ENCODE data around the gene COL6A2. TPM values are rescaled to one million over a fixed set of nuclear protein-coding genes. Genes with fewer than 3 reads are reported as not detected.
"Not testable (repeated sequence)": the region's sequence is repeated elsewhere in the genome, so short reads cannot be mapped to it uniquely, and the experiment has no call there.

The COL6A2 gene
- total and polyA plus RNA-seq, 10 of the 15 experiments (the other 5 are each of a cell fraction or from before 2014, with no cell fraction given), result 0.16 to 1.3 (median 0.34) TPM; not detected in 7

DNA sequence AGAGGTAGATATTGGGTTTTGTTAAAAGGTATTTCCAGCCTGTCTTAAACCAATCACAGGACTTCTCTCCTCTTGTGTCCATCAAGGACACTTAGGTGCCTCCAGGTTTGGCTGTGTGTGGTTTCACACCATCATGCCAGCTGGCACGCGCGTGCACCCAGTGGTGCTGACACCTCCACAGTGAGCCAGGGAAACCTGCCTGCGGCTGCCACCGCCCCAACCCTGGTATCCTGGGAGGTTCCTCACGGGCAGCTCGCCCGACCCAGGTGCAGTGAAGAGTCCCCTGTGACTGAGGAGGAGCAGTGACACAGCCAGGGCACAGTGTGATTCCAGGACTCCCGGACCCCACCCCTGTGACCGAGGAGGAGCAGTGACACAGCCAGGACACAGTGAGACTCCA lies 13.2 kb upstream of the COL6A2 start (continued):
- TF ChIP-seq, protein P1, sequence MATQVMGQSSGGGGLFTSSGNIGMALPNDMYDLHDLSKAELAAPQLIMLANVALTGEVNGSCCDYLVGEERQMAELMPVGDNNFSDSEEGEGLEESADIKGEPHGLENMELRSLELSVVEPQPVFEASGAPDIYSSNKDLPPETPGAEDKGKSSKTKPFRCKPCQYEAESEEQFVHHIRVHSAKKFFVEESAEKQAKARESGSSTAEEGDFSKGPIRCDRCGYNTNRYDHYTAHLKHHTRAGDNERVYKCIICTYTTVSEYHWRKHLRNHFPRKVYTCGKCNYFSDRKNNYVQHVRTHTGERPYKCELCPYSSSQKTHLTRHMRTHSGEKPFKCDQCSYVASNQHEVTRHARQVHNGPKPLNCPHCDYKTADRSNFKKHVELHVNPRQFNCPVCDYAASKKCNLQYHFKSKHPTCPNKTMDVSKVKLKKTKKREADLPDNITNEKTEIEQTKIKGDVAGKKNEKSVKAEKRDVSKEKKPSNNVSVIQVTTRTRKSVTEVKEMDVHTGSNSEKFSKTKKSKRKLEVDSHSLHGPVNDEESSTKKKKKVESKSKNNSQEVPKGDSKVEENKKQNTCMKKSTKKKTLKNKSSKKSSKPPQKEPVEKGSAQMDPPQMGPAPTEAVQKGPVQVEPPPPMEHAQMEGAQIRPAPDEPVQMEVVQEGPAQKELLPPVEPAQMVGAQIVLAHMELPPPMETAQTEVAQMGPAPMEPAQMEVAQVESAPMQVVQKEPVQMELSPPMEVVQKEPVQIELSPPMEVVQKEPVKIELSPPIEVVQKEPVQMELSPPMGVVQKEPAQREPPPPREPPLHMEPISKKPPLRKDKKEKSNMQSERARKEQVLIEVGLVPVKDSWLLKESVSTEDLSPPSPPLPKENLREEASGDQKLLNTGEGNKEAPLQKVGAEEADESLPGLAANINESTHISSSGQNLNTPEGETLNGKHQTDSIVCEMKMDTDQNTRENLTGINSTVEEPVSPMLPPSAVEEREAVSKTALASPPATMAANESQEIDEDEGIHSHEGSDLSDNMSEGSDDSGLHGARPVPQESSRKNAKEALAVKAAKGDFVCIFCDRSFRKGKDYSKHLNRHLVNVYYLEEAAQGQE (IDR thresholded peaks at IDR 0.05; ENCODE audit: low read depth, low read length), result no peak
- no peak for TF ChIP-seq RB1 (IDR thresholded peaks at IDR 0.05; ENCODE audit: borderline replicate concordance)
- TF ChIP-seq, protein P2, sequence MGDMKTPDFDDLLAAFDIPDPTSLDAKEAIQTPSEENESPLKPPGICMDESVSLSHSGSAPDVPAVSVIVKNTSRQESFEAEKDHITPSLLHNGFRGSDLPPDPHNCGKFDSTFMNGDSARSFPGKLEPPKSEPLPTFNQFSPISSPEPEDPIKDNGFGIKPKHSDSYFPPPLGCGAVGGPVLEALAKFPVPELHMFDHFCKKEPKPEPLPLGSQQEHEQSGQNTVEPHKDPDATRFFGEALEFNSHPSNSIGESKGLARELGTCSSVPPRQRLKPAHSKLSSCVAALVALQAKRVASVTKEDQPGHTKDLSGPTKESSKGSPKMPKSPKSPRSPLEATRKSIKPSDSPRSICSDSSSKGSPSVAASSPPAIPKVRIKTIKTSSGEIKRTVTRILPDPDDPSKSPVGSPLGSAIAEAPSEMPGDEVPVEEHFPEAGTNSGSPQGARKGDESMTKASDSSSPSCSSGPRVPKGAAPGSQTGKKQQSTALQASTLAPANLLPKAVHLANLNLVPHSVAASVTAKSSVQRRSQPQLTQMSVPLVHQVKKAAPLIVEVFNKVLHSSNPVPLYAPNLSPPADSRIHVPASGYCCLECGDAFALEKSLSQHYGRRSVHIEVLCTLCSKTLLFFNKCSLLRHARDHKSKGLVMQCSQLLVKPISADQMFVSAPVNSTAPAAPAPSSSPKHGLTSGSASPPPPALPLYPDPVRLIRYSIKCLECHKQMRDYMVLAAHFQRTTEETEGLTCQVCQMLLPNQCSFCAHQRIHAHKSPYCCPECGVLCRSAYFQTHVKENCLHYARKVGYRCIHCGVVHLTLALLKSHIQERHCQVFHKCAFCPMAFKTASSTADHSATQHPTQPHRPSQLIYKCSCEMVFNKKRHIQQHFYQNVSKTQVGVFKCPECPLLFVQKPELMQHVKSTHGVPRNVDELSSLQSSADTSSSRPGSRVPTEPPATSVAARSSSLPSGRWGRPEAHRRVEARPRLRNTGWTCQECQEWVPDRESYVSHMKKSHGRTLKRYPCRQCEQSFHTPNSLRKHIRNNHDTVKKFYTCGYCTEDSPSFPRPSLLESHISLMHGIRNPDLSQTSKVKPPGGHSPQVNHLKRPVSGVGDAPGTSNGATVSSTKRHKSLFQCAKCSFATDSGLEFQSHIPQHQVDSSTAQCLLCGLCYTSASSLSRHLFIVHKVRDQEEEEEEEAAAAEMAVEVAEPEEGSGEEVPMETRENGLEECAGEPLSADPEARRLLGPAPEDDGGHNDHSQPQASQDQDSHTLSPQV (IDR thresholded peaks at IDR 0.05), result no peak
- TF ChIP-seq, protein P3, sequence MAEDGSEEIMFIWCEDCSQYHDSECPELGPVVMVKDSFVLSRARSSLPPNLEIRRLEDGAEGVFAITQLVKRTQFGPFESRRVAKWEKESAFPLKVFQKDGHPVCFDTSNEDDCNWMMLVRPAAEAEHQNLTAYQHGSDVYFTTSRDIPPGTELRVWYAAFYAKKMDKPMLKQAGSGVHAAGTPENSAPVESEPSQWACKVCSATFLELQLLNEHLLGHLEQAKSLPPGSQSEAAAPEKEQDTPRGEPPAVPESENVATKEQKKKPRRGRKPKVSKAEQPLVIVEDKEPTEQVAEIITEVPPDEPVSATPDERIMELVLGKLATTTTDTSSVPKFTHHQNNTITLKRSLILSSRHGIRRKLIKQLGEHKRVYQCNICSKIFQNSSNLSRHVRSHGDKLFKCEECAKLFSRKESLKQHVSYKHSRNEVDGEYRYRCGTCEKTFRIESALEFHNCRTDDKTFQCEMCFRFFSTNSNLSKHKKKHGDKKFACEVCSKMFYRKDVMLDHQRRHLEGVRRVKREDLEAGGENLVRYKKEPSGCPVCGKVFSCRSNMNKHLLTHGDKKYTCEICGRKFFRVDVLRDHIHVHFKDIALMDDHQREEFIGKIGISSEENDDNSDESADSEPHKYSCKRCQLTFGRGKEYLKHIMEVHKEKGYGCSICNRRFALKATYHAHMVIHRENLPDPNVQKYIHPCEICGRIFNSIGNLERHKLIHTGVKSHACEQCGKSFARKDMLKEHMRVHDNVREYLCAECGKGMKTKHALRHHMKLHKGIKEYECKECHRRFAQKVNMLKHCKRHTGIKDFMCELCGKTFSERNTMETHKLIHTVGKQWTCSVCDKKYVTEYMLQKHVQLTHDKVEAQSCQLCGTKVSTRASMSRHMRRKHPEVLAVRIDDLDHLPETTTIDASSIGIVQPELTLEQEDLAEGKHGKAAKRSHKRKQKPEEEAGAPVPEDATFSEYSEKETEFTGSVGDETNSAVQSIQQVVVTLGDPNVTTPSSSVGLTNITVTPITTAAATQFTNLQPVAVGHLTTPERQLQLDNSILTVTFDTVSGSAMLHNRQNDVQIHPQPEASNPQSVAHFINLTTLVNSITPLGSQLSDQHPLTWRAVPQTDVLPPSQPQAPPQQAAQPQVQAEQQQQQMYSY (CRISPR knock-in tag; IDR thresholded peaks at IDR 0.05), result no peak
- TF ChIP-seq SP1 (IDR thresholded peaks at IDR 0.05; ENCODE audit: low read depth, low read length), result no peak

DNA sequence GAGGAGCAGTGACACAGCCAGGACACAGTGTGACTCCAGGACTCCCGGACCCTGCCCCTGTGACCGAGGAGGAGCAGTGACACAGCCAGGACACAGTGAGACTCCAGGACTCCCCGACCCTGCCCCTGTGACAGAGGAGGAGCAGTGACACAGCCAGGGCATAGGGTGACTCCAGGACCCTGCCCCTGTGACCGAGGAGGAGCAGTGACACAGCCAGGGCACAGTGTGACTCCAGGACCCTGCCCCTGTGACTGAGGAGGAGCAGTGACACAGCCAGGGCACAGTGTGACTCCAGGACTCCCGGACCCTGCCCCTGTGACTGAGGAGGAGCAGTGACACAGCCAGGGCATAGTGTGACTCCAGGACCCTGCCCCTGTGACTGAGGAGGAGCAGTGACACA lies 12.7 kb upstream of the COL6A2 start:
- 25% methylated on average over 5 of the region's 5 CpGs for WGBS (ENCODE audit: insufficient coverage, insufficient replicate concordance, low lambda C conversion rate, missing lambda C conversion rate)
- CTCF ChIA-PET; H3K4me1 ChIP-seq (ENCODE audit: control insufficient read depth, insufficient read depth, low read length); RAD21 ChIA-PET (ENCODE audit: unreplicated experiment); H3K27me3 ChIP-seq (replicated peaks in 1 of 2; ENCODE audit: control insufficient read depth in 2 of 2, insufficient read depth in 2 of 2, low read length in 1 of 2); H3K9ac ChIP-seq (ENCODE audit: control insufficient read depth, insufficient read depth, low read length); ATAC-seq; BruUV-seq (replicated peaks); H3K9me3 ChIP-seq (replicated peaks; ENCODE audit: control insufficient read depth, insufficient read depth, low read length); SMC1A ChIA-PET (ENCODE audit: uncharacterized antibody, unreplicated experiment); intact Hi-C loops (cut with micrococcal nuclease; ENCODE audit: unreplicated experiment); H2AFZ ChIP-seq (ENCODE audit: control insufficient read depth, low read depth, low read length); DNase-seq (ENCODE audit: low read depth, low spot score); in situ Hi-C loops (cut with MboI); H4K20me1 ChIP-seq (ENCODE audit: control insufficient read depth, insufficient read depth); H3K27ac ChIP-seq (ENCODE audit: control insufficient read depth, insufficient read depth); POLR2A ChIA-PET; FAIRE-seq; H3K4me3 ChIP-seq; H3K4me2 ChIP-seq (ENCODE audit: control insufficient read depth, insufficient read depth); H3K79me2 ChIP-seq (ENCODE audit: control insufficient read depth, insufficient read depth, low read length); H3K36me3 ChIP-seq (ENCODE audit: control insufficient read depth in 2 of 2, insufficient read depth in 2 of 2, low read length in 1 of 2): not testable (repeated sequence)
